Medulla oblongata (tissue), 1 donor: ENCODE data around the gene RABIF.
A peak's percentile ranks its signal among the peaks of the same experiment; 100 is the strongest.

Source experiments
- DNase-seq: peaks from one replicate; pipeline ENCODE4 v3.0.0-alpha.2; 2015; ENCODE audit errors: extremely low spot score

The RABIF gene

DNA sequence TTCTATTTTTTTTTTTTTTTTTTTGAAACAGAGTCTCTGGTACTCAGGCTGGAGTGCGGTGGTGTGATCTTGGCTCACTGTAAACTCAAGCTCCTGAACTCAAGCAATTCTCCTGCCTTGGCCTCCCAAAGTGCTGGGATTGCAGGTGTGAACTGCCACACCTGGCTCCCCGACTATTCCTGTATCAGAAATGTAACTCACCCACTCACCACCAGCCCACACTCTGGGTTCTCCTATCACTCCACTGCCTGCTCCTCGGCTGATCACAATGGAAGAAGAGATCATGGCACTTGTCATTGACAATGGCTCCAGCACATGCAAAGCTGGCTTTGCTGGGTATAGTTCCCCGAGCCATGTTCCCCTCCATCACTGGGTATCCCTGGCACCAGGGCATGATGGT, 15.9 kb downstream of the RABIF start:
- DNase-seq, result no peak

- no peak for DNase-seq
Observed at GRCh38 chr1:202871367-202871766, 17.6 kb downstream of the RABIF start.

GRCh38 chr1:202862679-202863560, 26.0 kb downstream of the RABIF start:
- DNase-seq, result no peak

DNA sequence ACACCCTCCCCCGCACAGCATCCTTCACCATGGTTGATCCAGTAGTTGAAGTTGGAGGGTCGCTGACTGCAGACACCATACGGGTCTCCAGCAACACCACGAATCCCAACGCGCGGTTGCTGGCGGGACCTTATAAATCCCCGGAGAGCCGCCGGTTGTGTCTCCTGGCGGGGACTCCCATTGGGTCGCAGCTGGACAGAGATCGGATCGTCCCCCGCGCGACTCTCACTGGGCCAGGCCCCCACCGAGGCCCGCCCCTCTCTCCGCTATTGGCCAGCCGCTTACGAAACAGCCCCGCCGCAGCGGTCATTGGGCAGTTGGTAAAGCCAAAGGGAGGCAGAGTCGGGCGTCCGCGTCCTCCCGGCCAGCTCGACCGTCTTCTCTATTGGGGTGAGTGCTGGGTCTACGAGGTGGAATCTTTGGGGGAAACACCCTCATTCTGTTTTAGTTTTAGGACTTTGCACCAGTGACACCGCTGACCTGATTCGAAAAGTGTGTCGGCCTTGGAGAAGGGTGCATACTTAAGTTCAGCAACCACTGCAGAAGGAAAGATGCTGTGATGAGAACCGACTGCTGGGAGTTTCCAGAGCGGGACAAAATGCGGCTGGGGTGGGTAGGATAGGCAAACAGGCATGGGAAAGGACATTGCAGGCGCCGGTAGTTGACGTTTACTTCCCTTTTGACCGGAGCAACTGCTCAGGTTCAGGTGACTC, 27.4 kb downstream of the RABIF start:
- peak; percentile 96 for DNase-seq

DNA sequence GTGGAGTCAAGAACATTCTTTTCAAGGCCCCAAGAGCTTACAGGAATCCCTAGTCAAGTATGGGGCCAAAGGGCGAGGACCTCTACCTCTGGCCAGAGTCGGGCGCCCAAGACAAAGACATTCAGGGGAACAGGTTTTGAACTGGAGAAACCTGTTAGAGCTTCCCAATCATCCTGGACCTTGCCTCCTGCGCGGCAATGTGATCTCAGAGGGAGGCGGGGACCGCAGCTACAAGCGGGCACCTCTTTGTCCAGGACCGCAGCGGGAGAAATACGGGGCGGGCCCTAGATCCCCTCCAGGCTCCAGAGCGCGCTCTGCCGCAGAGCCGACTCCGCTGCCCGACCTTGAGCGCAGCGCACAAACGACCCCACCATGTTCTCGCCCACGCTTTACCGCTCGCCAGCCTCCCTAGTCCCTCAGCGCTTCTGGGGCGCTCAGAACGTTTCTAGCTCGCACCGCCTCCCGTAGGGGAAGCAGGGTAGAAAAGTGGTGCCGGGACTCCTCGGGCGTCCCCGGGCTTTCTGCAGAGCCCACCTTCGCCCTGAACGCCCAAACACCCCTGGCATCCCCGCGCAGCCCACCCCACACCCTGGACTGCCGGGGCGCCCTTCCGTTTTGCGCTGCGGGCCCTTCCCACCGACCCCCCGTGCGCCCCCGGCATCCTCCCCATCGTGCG, 28.1 kb downstream of the RABIF start:
- no peak for DNase-seq

- DNase-seq, result no peak
Observed at GRCh38 chr1:202858789-202859414, 30.0 kb downstream of the RABIF start.

GRCh38 chr1:202858331-202858730, 30.6 kb downstream of the RABIF start:
- no peak for DNase-seq

DNA sequence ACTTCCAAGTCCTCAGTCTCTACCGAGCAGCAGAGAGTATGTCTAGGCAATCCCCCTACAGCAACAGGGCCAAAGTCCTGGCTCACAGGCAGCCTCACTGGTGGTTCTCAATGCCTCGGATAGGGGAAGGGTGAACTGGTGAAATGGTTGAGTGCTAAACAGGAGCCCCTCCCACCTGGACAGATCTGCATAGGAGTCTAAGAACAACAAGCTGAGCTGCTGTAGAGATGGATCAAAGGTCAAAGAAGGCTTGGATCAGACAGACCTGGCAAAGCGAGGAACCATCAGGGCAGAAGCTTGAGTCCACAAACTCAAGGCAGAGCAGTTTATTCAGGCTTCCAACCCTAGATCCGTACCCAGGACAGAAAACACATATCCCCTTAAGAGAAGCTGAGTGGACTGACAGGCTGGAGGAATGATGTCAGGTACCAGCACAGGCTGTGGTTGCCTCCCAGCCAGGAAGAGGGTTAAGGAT, 31.8 kb downstream of the RABIF start:
- no peak for DNase-seq

- DNase-seq, result no peak
Observed at GRCh38 chr1:202856014-202856413, 32.9 kb downstream of the RABIF start.

DNA sequence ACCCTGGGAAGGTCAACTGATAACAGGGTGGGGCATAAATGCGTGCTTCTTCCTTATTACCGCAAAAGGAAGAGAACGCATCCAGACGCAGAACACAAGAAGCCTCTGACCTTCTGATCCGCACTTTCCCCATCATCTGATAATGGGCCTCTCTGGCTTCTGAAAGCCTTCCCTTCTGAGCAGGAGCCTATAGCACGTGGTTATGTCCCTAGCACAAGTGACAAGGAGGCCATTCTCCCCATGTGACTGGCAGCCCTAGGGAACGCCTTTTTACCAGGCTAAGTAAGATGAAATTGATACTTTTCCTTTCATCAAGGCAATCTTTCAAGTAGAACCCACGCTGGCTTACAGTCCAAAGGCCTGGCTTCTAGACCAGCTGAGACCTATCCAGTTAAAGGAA, 34.2 kb downstream of the RABIF start:
- no peak for DNase-seq

DNA sequence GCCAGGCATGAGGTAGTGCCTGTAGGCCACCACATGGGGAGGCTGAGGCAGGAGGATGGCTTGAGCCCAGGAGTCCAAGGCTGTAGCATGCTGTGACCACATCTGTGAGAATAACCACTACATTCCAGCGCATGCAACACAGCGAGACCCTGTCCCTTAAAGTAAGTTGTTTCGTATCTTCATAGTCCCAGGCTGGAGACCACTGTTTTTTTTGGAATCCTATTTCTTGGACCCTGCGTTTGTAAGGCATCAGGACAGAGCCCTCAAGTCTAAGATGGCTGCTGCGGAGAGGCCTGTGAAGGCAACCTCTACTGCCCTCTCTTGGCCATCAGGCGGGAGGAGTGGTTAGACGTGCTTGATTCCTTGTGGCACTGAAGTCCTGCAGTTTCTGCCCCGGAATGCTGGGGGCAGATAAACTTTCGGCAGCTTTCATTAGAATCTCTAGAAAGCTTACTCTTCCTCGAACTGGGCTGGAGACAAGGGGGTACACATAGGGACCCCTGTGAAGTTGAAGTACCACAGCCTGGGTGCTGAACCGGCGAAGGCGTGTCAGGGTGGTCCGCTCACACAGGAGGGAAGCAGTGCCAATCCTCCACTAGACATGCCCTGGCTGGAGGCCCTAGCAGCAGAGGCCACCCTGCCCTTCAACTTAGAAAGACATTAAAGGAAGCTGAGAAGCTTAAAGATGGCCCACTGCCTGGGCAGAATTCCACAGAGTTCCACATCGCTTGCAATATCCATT, 36.6 kb downstream of the RABIF start:
- no peak for DNase-seq

GRCh38 chr1:202850593-202851362, 38.2 kb downstream of the RABIF start:
- peak; percentile 9 for DNase-seq

- DNase-seq, result no peak
Observed at GRCh38 chr1:202848191-202848542, 40.8 kb downstream of the RABIF start.

DNA sequence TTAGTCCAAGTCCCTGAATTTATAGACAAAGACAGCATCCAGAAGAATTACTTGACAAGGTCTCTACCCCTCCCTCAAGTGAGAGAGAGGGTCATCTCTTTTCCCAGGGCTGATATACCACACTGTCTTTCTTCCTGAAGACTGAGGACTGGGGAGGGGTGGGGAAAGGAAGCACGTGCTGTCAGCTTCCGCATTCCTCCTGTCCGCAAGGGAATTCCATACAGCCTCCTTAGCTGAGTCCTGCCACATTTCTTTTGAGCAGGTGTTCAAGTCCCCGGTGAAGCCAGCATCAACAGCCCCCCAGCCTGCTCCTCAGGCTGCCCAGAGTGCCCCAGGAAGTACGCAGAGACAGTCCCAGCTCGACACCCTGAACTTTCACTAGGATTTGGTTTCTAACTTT, 44.0 kb downstream of the RABIF start:
- DNase-seq, result no peak

DNA sequence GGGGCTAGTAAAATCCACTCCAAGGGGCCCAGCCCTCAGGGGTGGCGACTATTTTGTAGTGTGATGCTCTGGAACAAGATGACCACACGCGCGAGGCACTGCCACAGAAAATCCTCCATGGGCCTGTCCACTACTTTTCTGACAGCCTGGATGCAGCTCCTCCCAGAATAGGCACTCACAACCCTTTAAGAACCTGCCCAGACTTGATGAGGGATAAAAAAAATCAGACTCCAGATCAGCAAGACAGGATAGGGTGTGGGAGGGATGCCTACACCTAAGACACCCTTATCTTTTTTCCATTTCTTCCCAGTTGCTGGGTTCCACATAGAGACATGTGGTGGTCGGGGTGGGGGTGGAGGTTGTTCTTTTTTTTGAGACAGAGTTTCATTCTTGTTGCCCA, 44.7 kb downstream of the RABIF start:
- no peak for DNase-seq

DNA sequence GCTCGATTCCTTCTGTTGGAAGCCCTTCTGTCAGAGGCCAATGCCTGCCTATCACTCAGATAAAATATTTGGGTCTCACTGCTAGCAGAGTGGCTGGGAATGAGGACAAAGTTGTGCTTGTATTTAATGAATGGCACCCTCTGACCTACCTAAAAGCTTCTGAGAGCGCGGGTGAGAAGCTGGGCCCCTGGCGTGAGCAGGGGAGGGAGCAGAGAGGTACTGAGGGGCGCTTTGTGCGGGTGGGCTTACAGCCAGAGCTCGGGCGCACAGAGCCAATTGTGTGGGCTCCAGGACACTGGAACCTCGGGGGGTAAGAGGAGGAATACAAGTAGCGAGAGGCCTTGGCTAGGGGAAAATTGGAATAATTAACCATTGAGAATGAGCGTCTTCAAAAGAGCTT, 45.9 kb downstream of the RABIF start:
- no peak for DNase-seq

DNA sequence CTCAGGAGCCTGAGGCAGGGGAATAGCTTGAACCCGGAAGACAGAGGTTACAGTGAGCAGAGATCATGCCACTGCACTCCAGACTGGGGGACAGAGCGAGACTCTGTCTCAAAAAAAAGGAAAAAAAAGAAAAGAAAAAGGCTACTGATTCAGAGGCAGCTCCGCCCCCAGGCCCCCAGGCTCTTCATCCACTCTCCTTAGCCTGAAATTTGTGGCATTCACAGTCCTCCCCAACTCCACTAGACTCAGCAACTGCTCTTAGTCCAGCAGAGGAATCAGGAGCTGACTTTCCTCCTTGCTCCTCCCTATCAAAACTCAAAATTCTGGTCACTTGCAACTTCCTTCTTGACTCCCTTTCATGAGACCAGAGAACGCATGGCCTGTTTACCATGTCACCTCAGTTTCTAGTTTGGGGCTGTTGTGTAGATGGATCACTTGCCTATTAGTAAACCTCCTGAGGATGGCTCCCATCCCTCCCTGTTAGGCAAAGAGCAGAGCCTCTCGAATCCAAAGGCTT, 51.1 kb downstream of the RABIF start:
- no peak for DNase-seq

DNA sequence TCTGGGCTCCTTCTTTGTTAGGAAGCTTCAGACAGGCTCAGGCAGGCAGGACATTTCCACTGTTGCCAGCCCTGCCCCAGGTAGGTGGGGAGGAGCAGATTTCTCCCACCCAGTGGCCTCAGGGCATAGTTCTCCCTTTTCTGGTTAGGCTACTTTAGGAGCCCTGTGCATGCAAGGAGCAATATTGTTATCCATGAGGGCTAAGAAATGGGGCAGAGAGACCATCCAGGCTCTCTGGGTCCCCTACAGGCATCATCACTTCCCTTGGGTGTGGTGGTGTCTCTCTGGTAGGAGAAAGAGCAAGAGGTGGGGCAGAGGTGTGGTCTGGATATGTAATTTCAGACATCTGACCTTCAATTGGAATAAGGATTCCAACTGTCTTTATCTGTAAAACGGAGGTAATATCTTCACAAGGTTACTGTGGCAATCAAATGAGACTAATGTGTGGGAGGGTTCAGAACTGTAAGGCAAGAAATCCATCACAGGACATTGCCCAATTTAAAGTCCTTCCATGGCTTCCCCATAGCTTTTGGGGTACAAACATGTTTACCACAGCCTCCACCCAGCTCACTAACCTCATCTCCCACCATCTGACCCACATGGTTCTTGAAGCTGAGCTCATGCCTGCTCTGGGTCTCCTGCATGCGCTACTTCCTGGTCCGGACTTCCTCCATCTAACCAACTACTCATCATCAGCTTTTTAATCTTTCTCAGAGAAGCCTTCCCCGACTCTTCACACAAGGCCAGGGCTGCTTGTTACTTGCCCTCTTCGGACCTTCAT, 52.1 kb downstream of the RABIF start:
- DNase-seq, result no peak

- DNase-seq, result no peak
Observed at GRCh38 chr1:202835548-202836072, 53.3 kb downstream of the RABIF start.
